CD8-positive, alpha-beta memory T cell (primary cell): ENCODE measurements around the gene CCDC85C. TPM values are rescaled to one million over a fixed set of nuclear protein-coding genes. Genes with fewer than 3 reads are reported as not detected.

Experiments used
- CTCF ChIA-PET: fragments of 350-600 bp; sonication (Branson Sonifier 250); formaldehyde crosslinking; loops from one replicate; lab custom pipeline; 2021; ENCODE audit warnings: antibody characterized with exemption; lab: Charles Lee
- POLR2A ChIA-PET: fragments of 350-600 bp; sonication (Branson Sonifier 250); formaldehyde crosslinking; loops from one replicate; lab custom pipeline; 2021; ENCODE audit warnings: antibody characterized with exemption; lab: Charles Lee
- DNase-seq, 5 donors: peaks; one replicate each; pipeline versions ENCODE4 v3.0.0 to v3.0.0-alpha.2; 2020 to 2022; ENCODE audit warnings: mixed read lengths in 1 of 5
- H3K27ac ChIP-seq: one replicate; pipeline ENCODE4 v1.7.0; 2013; ENCODE audit warnings: low read depth, mild to moderate bottlenecking, low read length, moderate library complexity
- H3K27me3 ChIP-seq: 2 replicates; pipeline ENCODE4 v1.7.0; 2013; ENCODE audit warnings: low read length, mild to moderate bottlenecking; ENCODE audit not compliant: insufficient read depth, poor library complexity, severe bottlenecking
- H3K36me3 ChIP-seq: 2 replicates; pipeline ENCODE4 v1.7.0; 2013; ENCODE audit warnings: mild to moderate bottlenecking, low read length, moderate library complexity; ENCODE audit not compliant: insufficient read depth
- H3K4me1 ChIP-seq: 2 replicates; pipeline ENCODE4 v1.7.0; 2013; ENCODE audit warnings: mild to moderate bottlenecking, low read length, moderate library complexity; ENCODE audit not compliant: insufficient read depth
- H3K4me3 ChIP-seq: 2 replicates; pipeline ENCODE4 v1.7.0; 2013; ENCODE audit warnings: mild to moderate bottlenecking, low read length
- H3K9me3 ChIP-seq: 2 replicates; pipeline ENCODE4 v1.7.0; 2013; ENCODE audit warnings: mild to moderate bottlenecking, low read length
- H3K27ac Mint-ChIP-seq, 8 donors: one replicate each; pipeline ENCODE4 v1.8.0; 2020 to 2021; ENCODE audit warnings: mixed read lengths in 8 of 8, mild to moderate bottlenecking in 6 of 8, inconsistent platforms in 3 of 8, moderate library complexity in 3 of 8
- H3K27me3 Mint-ChIP-seq, 2 donors: one replicate each; pipeline ENCODE4 v1.8.0; 2020 to 2021; ENCODE audit warnings: mixed read lengths in 2 of 2, mild to moderate bottlenecking in 1 of 2, moderate library complexity in 1 of 2
- H3K36me3 Mint-ChIP-seq, 3 donors: one replicate each; pipeline ENCODE4 v1.8.0; 2020 to 2021; ENCODE audit warnings: mixed read lengths in 3 of 3, inconsistent platforms in 1 of 3, mild to moderate bottlenecking in 1 of 3
- H3K4me1 Mint-ChIP-seq, 3 donors: one replicate each; pipeline ENCODE4 v1.8.0; 2020 to 2021; ENCODE audit warnings: mixed read lengths in 3 of 3, inconsistent platforms in 1 of 3, mild to moderate bottlenecking in 1 of 3
- H3K4me3 Mint-ChIP-seq, 7 donors: one replicate each; pipeline ENCODE4 v1.8.0; 2020 to 2021; ENCODE audit warnings: mixed read lengths in 7 of 7, mild to moderate bottlenecking in 6 of 7, moderate library complexity in 4 of 7, inconsistent platforms in 2 of 7
- H3K9me3 Mint-ChIP-seq, 5 donors: one replicate each; pipeline ENCODE4 v1.8.0; 2020 to 2022; ENCODE audit warnings: mixed read lengths in 5 of 5, mild to moderate bottlenecking in 3 of 5, moderate library complexity in 2 of 5, inconsistent platforms in 1 of 5
- polyA plus RNA-seq: library from polyadenylated mRNA; unstranded; fragments of 300-500 nt; fragmentation: Illumina TruSeq; gene quantifications from one replicate; pipeline ENCODE4 v1.2.3, GENCODE V29; 2021
- total RNA-seq, 2 experiments: library from RNA; stranded (reverse); gene quantifications; one replicate each; pipeline ENCODE4 v1.2.3, GENCODE V29; 2021

The CCDC85C gene
- total and polyA plus RNA-seq, 3 experiments from 2014 or later = 1.2 to 5.3 (median 4.2) TPM

- POLR2A ChIA-PET = no interaction called here
- Mint-ChIP-seq H3K27ac (peak overlapping the region in 2 of 8 donors; percentile 11 to 22), H3K4me1 (no peaks in the 10 kb centered on the region), H3K36me3 (peaks cover 0 to 39% (median 2%) of the 10 kb centered on the region in 3 donors), H3K9me3 (no peaks in the 10 kb centered on the region), H3K27me3 (no peaks in the 10 kb centered on the region), H3K4me3 (no peak overlapping the region)
- no peak overlapping the region for H3K4me3 ChIP-seq
- H3K27me3 ChIP-seq = no peaks in the 10 kb centered on the region
- no peaks in the 10 kb centered on the region for H3K9me3 ChIP-seq
- H3K27ac ChIP-seq = no peak overlapping the region
- no peaks in the 10 kb centered on the region for H3K4me1 ChIP-seq
- H3K36me3 ChIP-seq = peaks cover under 1% of the 10 kb centered on the region
- CTCF ChIA-PET = no interaction called here
- DNase-seq = no peak
Observed at GRCh38 chr14:99513946-99514551, 90.0 kb downstream of the CCDC85C start.

- Mint-ChIP-seq H3K27ac (peak overlapping the region in 1 of 8 donors; percentile 54), H3K4me1 (no peaks in the 10 kb centered on the region), H3K27me3 (no peaks in the 10 kb centered on the region), H3K9me3 (no peaks in the 10 kb centered on the region), H3K36me3 (peaks cover 0 to 47% (median 7%) of the 10 kb centered on the region in 3 donors), H3K4me3 (peak overlapping the region in 1 of 7 donors; percentile 48)
- peaks cover 9% of the 10 kb centered on the region for H3K36me3 ChIP-seq
- no peak for DNase-seq
- H3K4me3 ChIP-seq = no peak overlapping the region
- ChIA-PET CTCF (no interaction called here), POLR2A (no interaction called here)
- no peaks in the 10 kb centered on the region for H3K27me3 ChIP-seq
- no peaks in the 10 kb centered on the region for H3K4me1 ChIP-seq
- H3K9me3 ChIP-seq = no peaks in the 10 kb centered on the region
- no peak overlapping the region for H3K27ac ChIP-seq
Observed at GRCh38 chr14:99513183-99513694, 90.8 kb downstream of the CCDC85C start.

- Histone ChIP-seq H3K27ac (no peak overlapping the region), H3K4me1 (no peaks in the 10 kb centered on the region), H3K9me3 (no peaks in the 10 kb centered on the region), H3K27me3 (no peaks in the 10 kb centered on the region), H3K4me3 (no peak overlapping the region), H3K36me3 (peaks cover 15% of the 10 kb centered on the region)
- no peak for DNase-seq
- Mint-ChIP-seq H3K36me3 (peaks cover 0 to 53% (median 7%) of the 10 kb centered on the region in 3 donors), H3K9me3 (no peaks in the 10 kb centered on the region), H3K4me1 (no peaks in the 10 kb centered on the region), H3K27ac (peak overlapping the region in 1 of 8 donors; percentile 27), H3K27me3 (no peaks in the 10 kb centered on the region), H3K4me3 (no peak overlapping the region)
- CTCF ChIA-PET = no interaction called here
- POLR2A ChIA-PET = no interaction called here
Observed at GRCh38 chr14:99512571-99513182, 91.3 kb downstream of the CCDC85C start.

GRCh38 chr14:99512110-99512449, 91.9 kb downstream of the CCDC85C start:
- POLR2A ChIA-PET = no interaction called here
- no peak overlapping the region for H3K4me3 Mint-ChIP-seq
- H3K36me3 Mint-ChIP-seq = peaks cover 0 to 59% (median 7%) of the 10 kb centered on the region in 3 donors
- Histone ChIP-seq H3K27me3 (no peaks in the 10 kb centered on the region), H3K36me3 (peaks cover 21% of the 10 kb centered on the region), H3K9me3 (no peaks in the 10 kb centered on the region), H3K4me1 (no peaks in the 10 kb centered on the region), H3K4me3 (no peak overlapping the region), H3K27ac (no peak overlapping the region)
- CTCF ChIA-PET = no interaction called here
- H3K9me3 Mint-ChIP-seq = no peaks in the 10 kb centered on the region
- H3K27me3 Mint-ChIP-seq = no peaks in the 10 kb centered on the region
- peak overlapping the region in 1 of 8 donors; percentile 27 for H3K27ac Mint-ChIP-seq
- no peak for DNase-seq
- H3K4me1 Mint-ChIP-seq = no peaks in the 10 kb centered on the region

- Mint-ChIP-seq H3K4me3 (no peak overlapping the region), H3K36me3 (peaks cover 0 to 64% (median 7%) of the 10 kb centered on the region in 3 donors), H3K27ac (peak overlapping the region in 2 of 8 donors; percentile 20 to 41), H3K4me1 (no peaks in the 10 kb centered on the region), H3K9me3 (no peaks in the 10 kb centered on the region), H3K27me3 (no peaks in the 10 kb centered on the region)
- POLR2A ChIA-PET = interaction anchor here (1.2 kb wide), 1 partner anchor 95 kb away, joined by 3 read pairs; no protein-coding TSS in a partner anchor
- H3K9me3 ChIP-seq = no peaks in the 10 kb centered on the region
- CTCF ChIA-PET = no interaction called here
- H3K4me1 ChIP-seq = no peaks in the 10 kb centered on the region
- no peak overlapping the region for H3K27ac ChIP-seq
- DNase-seq = no peak
- H3K36me3 ChIP-seq = peaks cover 26% of the 10 kb centered on the region
- no peak overlapping the region for H3K4me3 ChIP-seq
- no peaks in the 10 kb centered on the region for H3K27me3 ChIP-seq
Observed at GRCh38 chr14:99511421-99512109, 92.4 kb downstream of the CCDC85C start.

- ChIA-PET POLR2A (interaction anchor here (1.2 kb wide), 1 partner anchor 95 kb away, joined by 3 read pairs; no protein-coding TSS in a partner anchor), CTCF (interaction anchor here (0.5 kb wide), 1 partner anchor 117 kb away, joined by 4 read pairs; no protein-coding TSS in a partner anchor)
- Mint-ChIP-seq H3K4me3 (no peak overlapping the region), H3K27ac (peak overlapping the region in 1 of 8 donors; percentile 20), H3K27me3 (no peaks in the 10 kb centered on the region), H3K36me3 (peaks cover 9 to 73% (median 12%) of the 10 kb centered on the region in 3 donors), H3K9me3 (no peaks in the 10 kb centered on the region), H3K4me1 (no peaks in the 10 kb centered on the region)
- no peaks in the 10 kb centered on the region for H3K9me3 ChIP-seq
- no peaks in the 10 kb centered on the region for H3K27me3 ChIP-seq
- peaks cover 35% of the 10 kb centered on the region for H3K36me3 ChIP-seq
- H3K4me3 ChIP-seq = no peak overlapping the region
- H3K27ac ChIP-seq = no peak overlapping the region
- H3K4me1 ChIP-seq = no peaks in the 10 kb centered on the region
- no peak for DNase-seq
Observed at GRCh38 chr14:99510556-99511139, 93.4 kb downstream of the CCDC85C start.

- no peak for DNase-seq
- Mint-ChIP-seq H3K9me3 (no peaks in the 10 kb centered on the region), H3K27ac (peak overlapping the region in 1 of 8 donors; percentile 78), H3K4me3 (no peak overlapping the region), H3K36me3 (peaks cover 13 to 79% (median 15%) of the 10 kb centered on the region in 3 donors), H3K4me1 (no peaks in the 10 kb centered on the region), H3K27me3 (no peaks in the 10 kb centered on the region)
- ChIA-PET POLR2A (no interaction called here), CTCF (interaction anchor here (0.5 kb wide), 1 partner anchor 118 kb away, joined by 4 read pairs; no protein-coding TSS in a partner anchor)
- Histone ChIP-seq H3K27ac (no peak overlapping the region), H3K27me3 (no peaks in the 10 kb centered on the region), H3K9me3 (no peaks in the 10 kb centered on the region), H3K36me3 (peaks cover 41% of the 10 kb centered on the region), H3K4me1 (no peaks in the 10 kb centered on the region), H3K4me3 (no peak overlapping the region)
Observed at GRCh38 chr14:99509871-99510555, 94.0 kb downstream of the CCDC85C start.
